ENCODE results near the gene IFI44.

Gene IFI44, protein sequence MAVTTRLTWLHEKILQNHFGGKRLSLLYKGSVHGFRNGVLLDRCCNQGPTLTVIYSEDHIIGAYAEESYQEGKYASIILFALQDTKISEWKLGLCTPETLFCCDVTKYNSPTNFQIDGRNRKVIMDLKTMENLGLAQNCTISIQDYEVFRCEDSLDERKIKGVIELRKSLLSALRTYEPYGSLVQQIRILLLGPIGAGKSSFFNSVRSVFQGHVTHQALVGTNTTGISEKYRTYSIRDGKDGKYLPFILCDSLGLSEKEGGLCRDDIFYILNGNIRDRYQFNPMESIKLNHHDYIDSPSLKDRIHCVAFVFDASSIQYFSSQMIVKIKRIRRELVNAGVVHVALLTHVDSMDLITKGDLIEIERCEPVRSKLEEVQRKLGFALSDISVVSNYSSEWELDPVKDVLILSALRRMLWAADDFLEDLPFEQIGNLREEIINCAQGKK

DNA sequence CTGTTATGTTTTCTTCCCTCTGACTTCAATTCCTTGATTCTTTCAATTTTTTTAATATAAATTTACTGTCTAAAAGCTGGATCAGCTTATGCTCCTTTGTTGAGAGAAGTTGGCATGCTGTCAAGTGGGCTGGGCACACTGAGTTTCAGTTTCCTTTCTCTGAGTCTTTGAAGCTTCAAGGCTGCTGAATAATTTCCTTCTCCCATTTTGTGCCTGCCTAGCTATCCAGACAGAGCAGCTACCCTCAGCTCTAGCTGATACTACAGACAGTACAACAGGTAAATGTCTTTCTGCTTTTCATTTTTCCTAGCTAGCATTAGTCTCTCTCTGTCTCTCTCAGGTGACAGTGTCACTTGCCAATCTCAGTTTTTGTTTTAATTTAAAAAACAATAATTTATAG, at the start of gene IFI44:
Gene IFI44 (plus strand): TSS at position 204 of the 400 bp plus-strand sequence. CDS start 365 bp downstream, outside the sequence.
- DNase-seq, result peak; percentile 75

DNA sequence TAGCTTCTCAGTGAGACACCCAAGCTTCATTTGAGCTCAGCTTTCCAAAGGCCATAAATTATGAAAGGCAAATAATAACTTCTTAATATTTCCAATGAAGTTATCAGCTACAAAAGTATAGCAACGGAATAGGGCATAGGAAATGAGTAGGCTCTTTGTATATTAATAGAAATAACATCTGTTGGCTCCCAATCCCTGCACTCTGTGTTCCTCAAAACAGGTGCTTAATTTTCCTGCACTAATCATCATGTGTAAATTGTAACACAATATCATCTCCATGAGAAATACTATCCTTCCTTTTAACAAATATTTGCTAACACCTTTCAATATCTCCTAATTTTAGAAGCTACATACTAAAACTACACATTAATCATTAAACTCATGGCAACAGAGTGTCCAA, 48.6 kb upstream of the IFI44 start:
- DNase-seq, result no peak

DNA sequence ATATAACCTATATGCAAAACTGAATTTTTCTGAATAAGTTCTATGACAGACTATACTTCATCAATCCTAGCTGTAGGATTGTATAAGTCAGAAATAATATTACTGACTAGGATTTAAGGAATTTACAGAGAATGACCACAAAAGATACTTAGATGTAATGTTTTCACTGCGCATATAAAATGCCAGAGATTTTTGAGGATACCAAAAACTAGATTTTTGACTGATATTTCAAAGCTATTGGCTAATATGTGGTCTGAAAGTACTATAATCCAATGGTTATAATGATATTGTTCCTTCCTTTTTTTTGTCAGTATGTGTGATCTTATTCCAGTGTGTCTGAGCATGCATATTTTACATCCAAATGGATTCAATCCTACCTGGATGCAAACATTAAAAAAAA, 46.4 kb upstream of the IFI44 start:
- no peak for DNase-seq

DNA sequence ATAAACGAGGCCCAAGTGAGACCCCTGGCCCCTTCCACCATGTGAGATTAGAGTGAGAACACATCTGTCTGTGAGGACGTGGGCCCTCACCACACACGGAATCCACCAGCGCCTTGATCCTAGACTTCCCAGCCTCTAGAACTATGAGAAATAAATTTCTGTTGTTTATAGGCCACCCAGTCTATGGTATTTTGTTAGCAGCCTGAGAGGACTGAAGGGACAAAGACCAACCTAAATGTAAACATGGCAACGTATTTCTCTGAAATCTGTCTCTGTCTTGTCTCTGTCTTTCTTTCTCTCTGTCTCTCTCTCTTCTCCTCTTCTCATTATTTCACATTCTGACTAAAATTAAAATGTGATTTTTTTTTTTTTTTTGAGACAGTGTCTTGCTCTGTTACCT, 45.0 kb upstream of the IFI44 start:
- no peak for DNase-seq

DNA sequence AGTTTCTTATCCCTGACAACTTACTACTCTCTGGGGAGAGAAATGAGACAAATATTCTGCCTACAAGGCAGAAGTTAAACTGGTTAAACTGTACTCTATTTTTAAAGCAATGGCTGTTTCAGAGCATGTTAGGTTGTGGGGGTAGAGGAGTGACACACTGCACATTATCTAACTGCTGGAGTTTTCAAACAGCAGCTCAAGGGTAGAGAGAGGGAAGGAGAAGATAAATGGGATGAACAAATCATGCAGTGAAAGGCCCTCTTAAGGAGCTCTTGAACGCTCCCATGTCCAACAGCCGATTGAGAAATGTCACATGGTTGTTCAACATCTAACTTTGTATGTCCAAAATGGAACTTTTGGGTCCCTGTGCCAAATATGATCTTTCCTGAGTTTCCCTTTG, 43.4 kb upstream of the IFI44 start:
- no peak for DNase-seq

DNA sequence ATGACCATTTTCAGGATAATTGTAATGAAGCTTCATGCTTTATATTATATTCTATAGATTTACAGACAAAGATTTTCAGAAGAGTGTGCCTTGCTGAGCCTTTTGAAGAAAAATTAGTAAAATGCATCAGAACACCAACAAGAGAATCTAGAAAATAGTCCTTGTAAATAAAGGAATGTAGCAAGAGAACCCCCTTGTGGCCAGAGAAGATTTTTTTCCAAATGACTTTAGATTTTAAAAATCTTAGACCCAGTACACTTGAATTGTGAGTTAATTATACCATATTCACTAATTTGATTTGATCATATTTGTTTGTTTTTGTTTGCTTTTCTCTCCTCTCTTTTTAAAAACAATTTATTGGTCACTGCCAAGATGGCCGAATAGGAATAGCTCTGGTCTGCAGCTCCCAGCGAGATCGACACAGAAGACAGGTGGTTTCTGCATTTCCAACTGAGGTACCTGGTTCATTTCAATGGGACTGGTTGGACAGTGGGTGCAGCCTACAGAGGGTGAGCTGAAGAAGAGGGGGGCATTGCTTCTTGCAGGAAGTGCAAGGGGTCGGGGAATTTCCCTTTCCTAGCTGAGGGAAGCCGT, 42.2 kb upstream of the IFI44 start:
- DNase-seq, result no peak

DNA sequence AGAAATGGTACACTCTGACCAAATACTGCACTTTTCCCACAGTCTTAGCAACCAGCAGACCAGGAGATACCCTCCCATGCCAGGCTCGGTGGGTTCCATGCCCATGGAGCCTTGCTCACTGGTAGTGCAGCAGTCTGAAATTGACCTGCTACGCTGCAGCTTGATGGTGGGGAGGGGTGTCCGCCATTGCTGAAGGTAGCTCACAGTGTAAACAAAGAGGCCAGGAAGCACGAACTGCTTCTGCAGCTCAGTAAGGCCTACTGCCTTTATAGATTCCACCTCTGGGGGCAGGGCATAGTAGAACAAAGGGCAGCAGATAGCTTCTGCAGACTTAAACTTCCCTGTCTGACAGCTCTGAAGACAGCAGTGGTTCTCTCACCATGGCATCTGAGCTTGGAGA, 41.7 kb upstream of the IFI44 start:
- no peak for DNase-seq

DNA sequence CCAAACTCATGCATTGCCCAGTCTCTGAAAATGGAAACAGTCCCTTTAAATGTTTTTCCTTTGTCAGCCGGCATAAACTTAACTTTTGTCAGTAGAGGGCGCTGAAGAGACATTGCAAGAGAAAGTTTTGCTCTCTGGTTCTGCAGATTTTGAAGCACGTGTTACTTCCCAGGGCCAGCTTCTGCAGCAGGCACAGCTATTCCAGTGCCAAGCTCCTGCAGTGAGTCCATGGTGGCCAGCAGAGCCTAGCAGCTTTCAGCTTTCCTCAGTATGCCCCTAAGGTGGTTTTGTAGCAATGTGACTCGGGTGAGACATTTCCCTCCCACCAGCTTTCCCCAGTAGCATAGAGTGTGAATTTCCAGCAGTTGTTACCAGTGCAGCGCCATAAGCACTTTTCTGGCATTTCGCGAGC, 32.0 kb upstream of the IFI44 start:
- peak; percentile 39 for DNase-seq

DNA sequence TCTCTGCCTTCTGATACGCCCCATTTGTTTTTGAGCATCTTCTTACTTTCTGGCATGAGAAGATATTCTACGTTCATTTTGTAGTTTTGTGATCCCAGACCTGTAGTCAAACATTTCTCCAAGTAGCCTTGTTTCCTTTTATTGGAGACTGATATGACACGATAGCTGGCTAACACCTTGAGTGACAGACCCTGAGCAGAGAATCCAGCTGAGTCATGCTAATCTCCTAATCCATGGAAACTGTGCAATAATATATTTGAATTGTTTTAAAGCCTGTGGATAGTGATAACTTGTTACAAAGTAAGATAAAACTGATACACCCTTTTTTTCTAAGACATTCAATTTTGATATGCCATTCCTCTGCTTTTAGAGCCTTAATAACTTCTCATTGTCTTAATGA, 30.6 kb upstream of the IFI44 start:
- no peak for DNase-seq

DNA sequence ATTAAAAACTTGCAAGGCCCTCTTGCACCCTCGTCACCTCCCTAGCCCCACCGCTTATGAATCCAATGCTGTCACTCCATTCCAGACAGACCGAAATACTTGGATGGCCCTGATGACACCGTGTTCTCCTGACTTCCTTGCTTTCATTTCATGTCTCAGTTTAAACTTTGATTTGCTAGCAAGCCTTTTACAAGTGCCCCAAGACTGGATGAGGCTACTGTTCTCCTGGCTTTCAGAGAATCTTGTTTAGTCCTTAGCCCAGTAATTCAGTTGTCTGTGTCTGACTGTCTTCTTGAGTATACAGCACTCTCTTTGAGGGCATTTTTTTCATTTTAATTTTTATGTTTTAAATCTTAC, 30.2 kb upstream of the IFI44 start:
- DNase-seq, result no peak

DNA sequence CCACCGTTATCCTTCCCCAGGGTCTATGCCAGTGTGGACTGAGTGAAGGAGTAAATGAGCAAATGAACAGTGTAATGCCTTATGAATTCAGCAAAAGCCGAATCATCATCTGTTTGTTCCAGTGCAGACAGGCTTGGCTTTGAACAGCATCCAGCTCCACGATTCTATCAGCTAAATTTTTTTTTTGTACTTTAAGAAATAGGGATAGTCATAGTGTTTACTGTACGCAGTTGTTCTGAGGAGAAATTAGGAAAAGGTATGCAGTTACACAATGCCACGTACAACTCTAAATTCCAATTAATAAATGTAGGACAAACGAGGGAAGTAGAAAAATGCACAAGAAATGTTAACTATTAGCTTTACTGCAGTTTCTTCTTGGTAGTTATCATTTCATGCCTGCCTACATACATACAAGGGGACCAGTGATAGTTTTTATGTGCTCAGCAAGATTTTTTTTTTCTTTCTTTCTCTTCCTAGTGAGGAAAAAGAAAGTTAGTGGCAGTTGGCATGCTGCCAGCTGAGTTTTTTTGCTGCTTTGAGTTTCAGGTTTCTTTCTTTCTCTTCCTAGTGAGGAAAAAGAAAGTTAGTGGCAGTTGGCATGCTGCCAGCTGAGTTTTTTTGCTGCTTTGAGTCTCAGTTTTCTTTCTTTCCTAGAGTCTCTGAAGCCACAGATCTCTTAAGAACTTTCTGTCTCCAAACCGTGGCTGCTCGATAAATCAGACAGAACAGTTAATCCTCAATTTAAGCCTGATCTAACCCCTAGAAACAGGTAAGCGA, 29.6 kb upstream of the IFI44 start, which contains the start of gene IFI44L:
Gene IFI44L (plus strand): TSS at position 646 of the 777 bp plus-strand sequence. CDS start 7,468 bp downstream, outside the sequence.
- DNase-seq, result peak; percentile 55

DNA sequence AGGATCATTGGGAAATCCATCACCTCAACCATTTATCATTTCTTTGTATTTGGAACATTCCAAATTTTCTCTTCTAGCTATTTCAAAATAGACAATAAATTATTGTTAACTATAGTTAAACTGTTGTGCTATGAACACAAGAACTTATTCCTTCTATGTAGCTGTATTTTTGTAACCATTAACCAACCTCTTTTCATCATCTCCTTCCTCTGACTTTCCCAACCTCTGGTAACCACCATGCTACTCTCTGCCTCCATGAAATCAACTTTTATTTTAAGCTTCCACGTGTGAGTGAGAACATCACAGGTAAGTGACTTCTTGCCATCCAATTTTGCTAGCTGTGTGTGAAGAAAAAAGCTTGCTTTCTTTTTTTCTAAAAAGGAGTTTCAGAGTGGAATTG, 29.0 kb upstream of the IFI44 start:
- DNase-seq, result no peak

DNA sequence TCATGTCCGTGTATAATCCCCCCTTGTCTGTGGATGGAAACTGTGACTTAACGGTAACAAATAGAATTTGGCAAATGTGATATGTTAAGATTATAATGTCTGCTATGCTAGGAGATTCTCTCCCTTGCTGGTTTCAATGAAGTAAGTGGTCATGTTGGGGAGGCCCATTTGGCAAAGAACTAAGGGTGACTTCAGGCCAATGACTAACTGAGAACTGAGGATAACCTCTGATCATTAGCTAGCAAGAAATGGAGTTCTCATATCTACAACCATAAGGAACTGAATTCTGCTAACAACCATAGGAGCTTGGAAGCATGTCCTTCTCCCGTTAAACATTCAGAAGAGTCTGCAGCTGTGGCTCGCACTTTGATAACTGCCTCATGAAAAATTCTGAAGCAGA, 27.1 kb upstream of the IFI44 start:
- no peak for DNase-seq

DNA sequence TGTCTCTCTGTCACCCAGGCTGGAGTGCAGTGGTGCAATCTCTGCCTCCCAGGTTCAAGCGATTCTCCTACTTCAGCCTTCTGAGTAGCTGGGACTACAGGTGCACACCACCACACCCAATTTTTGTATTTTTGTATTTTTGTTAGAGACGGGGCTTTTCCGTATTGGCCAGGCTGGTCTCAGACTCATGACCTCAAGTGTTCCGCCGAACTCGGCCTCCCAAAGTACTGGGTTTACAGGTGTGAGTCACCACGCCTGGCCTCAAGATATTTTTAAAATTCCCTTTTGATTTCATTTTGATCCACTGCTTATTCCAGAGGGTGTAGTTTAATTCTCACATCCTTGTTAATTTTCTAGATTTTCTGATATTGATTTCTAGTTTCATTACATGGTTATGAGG, 25.6 kb upstream of the IFI44 start:
- no peak for DNase-seq

DNA sequence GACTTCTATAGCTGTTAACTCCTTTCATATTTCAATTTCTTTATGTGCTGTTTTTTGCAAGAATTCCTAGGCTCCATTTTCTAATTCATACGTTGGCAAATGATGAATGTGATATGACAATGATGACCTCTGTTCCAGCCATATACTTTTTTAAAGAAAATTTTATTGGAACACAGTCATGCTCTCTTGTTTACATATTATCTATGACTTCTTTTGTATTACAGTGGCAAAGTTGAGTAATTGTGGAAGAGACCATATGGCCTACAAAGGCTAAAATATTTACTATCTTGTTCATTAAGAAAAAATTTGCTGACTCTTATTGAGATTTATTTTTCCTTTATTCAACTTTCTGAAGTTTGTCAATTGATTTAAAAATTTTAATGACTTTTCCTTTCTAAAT, 22.3 kb upstream of the IFI44 start:
- DNase-seq, result no peak

DNA sequence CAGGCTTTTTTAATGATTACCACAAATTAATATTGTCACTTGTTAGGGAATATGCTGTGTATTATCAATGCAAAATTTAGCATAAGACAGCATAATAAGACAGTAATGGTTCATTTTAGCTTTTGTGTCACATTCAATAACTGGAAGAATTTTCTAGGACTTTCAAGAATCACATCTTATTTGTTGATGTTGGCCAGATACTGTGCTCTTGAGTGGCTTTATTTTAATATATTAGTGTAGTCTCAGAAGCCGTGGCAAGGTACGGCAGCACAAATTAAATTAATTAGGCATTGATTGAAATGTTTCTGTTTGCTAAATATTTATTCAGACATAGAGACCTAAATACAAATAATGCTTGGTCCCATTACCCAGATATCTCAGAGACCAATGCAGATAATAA, 19.0 kb upstream of the IFI44 start:
- DNase-seq, result no peak

DNA sequence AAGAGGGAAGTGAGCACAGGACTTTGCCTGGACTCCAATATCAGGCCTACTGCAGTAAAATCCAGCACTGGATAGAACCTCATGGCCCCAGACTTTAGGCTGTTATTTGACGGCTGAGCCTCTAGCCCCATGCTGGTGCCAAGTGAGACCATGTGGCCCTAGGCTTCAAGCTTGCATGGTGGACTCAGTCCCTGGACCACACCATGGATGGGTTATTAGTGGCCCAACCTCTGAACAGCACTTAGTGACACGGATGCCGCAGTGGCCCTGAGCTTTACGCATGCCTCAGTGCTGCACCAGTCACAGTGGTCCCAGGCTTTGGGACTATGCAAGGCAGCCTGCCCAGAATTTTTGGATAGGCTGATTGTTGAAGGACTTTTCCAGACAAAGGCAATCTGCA, 16.4 kb upstream of the IFI44 start:
- no peak for DNase-seq

DNA sequence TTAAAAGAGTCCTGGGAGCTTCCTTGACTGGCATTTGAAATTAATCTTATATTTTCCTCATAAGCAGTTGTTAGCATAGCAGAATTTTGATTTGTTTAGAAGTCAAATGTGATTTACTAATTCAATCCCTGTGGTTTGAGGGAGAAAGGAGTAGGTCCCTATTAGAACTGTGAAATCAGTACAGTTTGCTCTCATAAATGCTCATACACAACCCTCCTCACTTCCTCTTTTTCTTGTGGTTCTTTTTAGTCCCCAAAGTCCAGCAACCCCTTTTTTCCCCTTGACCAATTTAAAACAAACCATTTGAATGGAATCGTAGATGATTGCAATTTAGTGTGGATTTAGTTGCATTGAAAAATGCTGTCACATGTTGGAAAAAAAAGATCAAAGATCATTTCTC, 9.2 kb upstream of the IFI44 start:
- DNase-seq, result no peak

DNA sequence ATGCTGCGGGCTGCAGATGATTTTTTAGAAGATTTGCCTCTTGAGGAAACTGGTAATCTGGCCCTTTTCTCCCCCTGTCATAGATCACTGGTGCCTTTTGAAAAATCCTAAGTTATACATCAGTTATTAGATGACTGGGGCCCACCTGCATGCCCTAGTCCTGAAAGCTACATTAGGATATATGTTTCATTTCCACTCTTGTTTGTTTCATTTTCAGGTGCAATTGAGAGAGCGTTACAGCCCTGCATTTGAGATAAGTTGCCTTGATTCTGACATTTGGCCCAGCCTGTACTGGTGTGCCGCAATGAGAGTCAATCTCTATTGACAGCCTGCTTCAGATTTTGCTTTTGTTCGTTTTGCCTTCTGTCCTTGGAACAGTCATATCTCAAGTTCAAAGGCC, 8.1 kb upstream of the IFI44 start:
- no peak for DNase-seq

DNA sequence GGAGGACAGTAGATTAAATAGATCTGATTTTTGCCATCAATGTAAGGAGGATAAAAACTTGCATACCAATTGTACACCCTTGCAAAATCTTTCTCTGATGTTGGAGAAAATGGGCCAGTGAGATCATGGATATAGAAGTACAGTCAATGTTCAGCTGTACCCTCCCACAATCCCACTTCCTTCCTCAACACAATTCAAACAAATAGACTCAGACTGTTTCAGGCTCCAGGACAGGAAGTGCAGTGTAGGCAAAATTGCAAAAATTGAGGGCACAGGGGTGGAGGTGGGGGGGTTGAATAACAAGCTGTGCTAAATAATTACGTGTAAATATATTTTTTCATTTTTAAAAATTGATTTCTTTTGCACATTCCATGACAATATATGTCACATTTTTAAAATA, 3.9 kb upstream of the IFI44 start:
- DNase-seq, result no peak

DNA sequence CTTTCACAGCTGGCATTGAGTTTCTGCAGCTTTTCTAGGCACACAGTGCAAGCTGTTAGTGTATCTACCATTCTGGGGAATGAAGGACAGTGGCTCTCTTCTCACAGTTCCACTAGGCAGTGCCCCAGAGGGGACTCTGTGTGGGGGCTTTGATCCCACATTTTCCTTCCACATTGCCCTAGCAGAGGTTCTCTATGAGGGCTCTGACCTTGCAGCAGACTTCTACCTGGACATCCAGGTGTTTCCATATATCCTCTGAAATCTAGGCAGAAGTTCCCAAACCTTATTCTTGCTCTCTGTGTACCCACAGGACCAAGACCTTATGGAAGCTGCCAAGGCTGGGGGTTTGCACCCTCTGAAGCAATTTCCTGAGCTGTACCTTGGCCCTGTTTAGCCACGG, 2.4 kb upstream of the IFI44 start:
- no peak for DNase-seq

DNA sequence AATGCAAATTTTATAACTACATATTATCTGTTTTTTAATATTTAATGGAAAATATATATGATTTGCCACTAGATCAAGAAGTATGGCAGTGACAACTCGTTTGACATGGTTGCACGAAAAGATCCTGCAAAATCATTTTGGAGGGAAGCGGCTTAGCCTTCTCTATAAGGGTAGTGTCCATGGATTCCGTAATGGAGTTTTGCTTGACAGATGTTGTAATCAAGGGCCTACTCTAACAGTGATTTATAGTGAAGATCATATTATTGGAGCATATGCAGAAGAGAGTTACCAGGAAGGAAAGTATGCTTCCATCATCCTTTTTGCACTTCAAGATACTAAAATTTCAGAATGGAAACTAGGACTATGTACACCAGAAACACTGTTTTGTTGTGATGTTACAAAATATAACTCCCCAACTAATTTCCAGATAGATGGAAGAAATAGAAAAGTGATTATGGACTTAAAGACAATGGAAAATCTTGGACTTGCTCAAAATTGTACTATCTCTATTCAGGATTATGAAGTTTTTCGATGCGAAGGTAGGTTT, 556 bp downstream of the IFI44 start:
- no peak for DNase-seq

DNA sequence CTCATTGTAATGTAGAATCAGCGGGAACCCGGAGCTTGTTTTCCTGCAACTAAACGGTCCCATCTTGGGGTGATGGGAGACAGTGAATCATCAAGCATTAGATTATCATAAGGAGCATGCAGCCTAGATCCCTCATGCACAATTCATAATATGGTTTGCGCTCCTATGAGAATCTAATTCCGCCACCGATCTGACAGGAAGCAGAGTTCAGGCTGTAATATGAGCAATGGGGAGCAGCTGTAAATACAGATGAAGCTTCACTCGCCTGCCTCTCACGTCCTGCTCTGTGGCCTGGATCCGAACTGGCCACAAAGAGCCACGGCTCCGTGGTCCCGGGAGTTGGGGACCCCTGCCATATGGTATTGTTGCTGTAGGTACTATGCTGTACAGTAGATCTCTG, 1.6 kb downstream of the IFI44 start:
- no peak for DNase-seq
